Brain microvascular endothelial cell (primary cell): ENCODE measurements around the gene LILRA5.
"Not testable (repeated sequence)": the region's sequence is repeated elsewhere in the genome, so short reads cannot be mapped to it uniquely, and the experiment has no call there.

Source experiments
- DNase-seq: peaks from one replicate; pipeline ENCODE4 v3.0.0-alpha.2; 2020
- H3K27ac ChIP-seq: fragments of 250-450 bp; sonication (Bioruptor Pico); 2 replicates; pipeline ENCODE4 v1.5.1; 2020; ENCODE audit warnings: mild to moderate bottlenecking, moderate library complexity
- H3K27me3 ChIP-seq: fragments of 250-450 bp; sonication (Bioruptor Pico); replicated peaks from 2 replicates; pipeline ENCODE4 v1.5.1; 2020; ENCODE audit warnings: mild to moderate bottlenecking
- H3K36me3 ChIP-seq: fragments of 250-450 bp; sonication (Bioruptor Pico); replicated peaks from 2 replicates; pipeline ENCODE4 v1.5.1; 2020; ENCODE audit warnings: mild to moderate bottlenecking
- H3K4me3 ChIP-seq: 2 replicates; pipeline ENCODE4 v1.5.1; 2011; ENCODE audit warnings: low read depth, mild to moderate bottlenecking, control low read depth, low read length, moderate library complexity
- in situ Hi-C: cut with HindIII; loops from 2 replicates; pipeline ENCODE4 v1.10.0; 2017; ENCODE audit warnings: low sequenced_read_pairs, low pct_ligation_motif_present
- TF ChIP-seq, protein P1 (sequence below): IDR thresholded peaks from 2 replicates; pipeline ENCODE4 v1.5.1; 2011; ENCODE audit warnings: low read depth, mild to moderate bottlenecking, moderate library complexity, low read length, control low read depth, inconsistent platforms; ENCODE audit errors: missing control alignments

The LILRA5 gene

DNA sequence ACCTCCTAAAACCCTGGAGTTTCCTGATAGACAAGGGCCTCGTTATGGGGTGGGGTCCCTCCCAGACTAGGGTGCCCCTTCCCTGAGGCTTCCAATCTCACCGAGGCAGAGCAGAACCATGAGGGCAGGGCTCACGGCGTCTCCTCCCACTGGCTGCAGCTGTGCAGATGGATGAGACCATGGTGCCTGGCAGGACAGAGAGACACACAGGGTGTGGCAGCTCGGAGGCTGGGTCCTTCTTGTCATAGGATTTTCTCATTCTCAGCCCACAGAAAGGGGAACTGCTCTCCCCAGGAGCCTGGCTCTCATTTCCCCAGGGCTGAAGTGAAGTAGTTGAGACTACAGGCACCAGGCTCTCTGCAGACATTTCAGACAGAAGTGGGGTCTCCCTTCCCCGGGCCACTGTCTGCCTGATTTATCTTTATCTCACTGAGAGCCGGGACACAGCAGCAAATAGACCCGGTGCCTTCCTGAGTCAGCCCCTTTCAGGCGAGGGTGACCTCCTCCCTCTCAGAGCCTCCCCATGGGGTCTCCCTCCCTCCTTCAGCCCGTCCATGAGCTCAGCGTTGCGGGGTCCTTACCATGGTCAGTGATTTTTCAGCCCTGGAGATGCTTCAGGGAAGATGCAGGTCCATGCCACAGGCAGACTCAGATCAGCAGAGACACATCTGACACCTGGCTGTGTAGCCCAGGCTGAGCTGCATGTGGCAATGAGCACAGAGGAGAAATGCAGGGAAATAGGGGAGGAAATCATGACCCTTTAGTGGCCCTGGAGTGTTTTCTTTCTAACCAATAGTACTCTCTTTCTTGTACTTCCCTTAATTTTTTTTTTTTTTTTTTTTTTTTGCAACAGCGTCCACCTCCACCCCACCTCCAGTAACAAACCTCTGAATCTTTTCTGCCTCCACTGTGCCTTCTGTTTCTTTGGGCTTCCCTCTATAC is at the start of gene LILRA5:
LILRA5 (minus strand) TSS at position 731 of the 942 bp plus-strand sequence; CDS start at position 584, 147 bp downstream.
- H3K36me3 ChIP-seq, result no peaks in the 10 kb centered on the region
- no peaks in the 10 kb centered on the region for H3K27me3 ChIP-seq
- no peak for DNase-seq
- TF ChIP-seq, protein P1, sequence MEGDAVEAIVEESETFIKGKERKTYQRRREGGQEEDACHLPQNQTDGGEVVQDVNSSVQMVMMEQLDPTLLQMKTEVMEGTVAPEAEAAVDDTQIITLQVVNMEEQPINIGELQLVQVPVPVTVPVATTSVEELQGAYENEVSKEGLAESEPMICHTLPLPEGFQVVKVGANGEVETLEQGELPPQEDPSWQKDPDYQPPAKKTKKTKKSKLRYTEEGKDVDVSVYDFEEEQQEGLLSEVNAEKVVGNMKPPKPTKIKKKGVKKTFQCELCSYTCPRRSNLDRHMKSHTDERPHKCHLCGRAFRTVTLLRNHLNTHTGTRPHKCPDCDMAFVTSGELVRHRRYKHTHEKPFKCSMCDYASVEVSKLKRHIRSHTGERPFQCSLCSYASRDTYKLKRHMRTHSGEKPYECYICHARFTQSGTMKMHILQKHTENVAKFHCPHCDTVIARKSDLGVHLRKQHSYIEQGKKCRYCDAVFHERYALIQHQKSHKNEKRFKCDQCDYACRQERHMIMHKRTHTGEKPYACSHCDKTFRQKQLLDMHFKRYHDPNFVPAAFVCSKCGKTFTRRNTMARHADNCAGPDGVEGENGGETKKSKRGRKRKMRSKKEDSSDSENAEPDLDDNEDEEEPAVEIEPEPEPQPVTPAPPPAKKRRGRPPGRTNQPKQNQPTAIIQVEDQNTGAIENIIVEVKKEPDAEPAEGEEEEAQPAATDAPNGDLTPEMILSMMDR, result no peak
- H3K27ac ChIP-seq, result no peak within 1 kb of the TSS
- in situ Hi-C loops, result no loop called here
- no peak within 1 kb of the TSS for H3K4me3 ChIP-seq

GRCh38 chr19:54361680-54362422 is 48.9 kb upstream of the LILRA5 start:
- H3K27me3 ChIP-seq, in situ Hi-C loops, H3K36me3 ChIP-seq, H3K4me3 ChIP-seq, DNase-seq, H3K27ac ChIP-seq: not testable (repeated sequence)

DNA sequence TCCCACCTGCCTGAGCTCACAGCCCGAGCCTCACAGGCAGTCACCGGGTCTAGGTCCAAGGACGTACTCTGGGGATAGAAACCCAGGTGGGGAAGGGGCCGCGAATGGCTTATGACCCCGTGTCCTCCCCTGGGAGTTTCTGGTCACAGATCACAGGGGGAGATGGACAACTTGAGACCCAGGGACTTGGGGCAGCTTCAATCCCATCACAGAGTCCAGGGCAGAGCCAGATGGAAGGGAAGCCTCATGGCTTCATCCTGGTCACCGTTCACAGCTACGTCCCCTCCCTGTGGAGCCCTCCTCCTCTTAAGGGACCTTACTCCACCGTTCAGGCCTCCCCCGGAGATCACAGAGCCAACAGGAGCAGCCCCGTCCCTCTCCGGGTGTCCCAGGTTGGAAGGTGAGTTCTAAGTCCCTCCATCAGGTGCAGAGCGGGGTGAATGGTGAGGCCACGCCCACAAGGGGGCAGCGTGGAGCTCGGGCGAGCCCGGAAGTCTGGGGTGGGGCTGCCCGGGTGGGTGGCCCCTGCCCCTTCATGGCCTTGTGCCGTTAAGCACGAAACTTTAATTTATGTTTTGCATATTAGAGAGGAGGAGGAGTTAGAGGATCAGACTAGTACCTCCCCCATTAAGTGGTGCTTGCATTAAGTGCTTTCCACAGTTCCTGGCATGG is 46.3 kb upstream of the LILRA5 start:
- DNase-seq, result not testable (repeated sequence)

DNA sequence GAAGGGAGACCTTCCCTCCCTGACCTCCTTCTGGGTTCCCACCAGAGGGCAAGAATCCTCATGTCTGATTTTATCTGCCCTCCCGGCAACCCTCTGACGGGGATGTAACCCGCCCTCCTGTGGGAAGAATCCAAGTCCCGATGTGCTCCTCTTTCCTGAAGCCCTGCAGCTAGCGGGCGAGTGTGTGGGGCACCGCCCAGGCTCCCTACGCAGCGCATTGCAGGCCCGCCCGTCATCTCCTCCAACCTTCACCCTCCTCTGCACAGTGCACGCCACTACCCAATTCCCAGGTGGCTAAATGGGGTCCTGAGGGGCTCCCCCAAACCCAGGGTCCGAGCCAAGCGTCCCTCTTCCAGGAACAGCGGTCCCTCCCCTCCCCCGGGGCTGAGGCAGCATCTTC is 44.4 kb upstream of the LILRA5 start:
- no peak overlapping the region for H3K27ac ChIP-seq
- no peak overlapping the region for H3K4me3 ChIP-seq
- H3K36me3 ChIP-seq, result no peaks in the 10 kb centered on the region
- TF ChIP-seq, protein P1, result no peak
- in situ Hi-C loops, result no loop called here
- no peaks in the 10 kb centered on the region for H3K27me3 ChIP-seq
- DNase-seq, result no peak

More for the DNA sequence above, 46.3 kb upstream of the LILRA5 start:
- in situ Hi-C loops, H3K4me3 ChIP-seq, H3K27ac ChIP-seq, H3K27me3 ChIP-seq, H3K36me3 ChIP-seq: not testable (repeated sequence)

GRCh38 chr19:54356444-54357056 is 43.6 kb upstream of the LILRA5 start:
- Histone ChIP-seq H3K27ac (no peak overlapping the region), H3K36me3 (no peaks in the 10 kb centered on the region), H3K4me3 (no peak overlapping the region), H3K27me3 (no peaks in the 10 kb centered on the region)
- DNase-seq, result no peak
- TF ChIP-seq, protein P1, result no peak
- in situ Hi-C loops, result no loop called here

DNA sequence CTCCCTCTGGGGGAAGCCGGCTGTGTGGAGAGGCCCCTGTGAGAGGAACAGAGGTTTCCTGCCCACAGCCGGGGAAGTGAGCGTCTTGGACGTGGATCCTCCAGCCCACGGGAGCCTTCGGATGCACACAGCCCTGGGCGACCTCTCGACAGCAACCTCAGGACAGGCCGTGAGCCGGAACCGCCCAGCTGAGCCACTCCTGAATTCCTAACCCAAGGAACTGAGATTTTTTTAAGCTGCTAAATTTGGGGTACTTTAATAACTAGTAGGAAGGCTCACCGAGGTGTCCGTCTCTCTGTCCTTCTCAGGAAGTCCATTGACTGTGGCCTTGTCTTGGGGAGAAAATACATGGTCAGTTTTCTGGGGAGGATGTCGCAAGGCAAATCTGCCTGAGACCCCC is 42.7 kb upstream of the LILRA5 start:
- Histone ChIP-seq H3K27me3 (no peaks in the 10 kb centered on the region), H3K27ac (no peak overlapping the region), H3K4me3 (no peak overlapping the region), H3K36me3 (no peaks in the 10 kb centered on the region)
- DNase-seq, result no peak
- TF ChIP-seq, protein P1, result no peak
- in situ Hi-C loops, result no loop called here
